HG03280 (cell line): ENCODE data around the gene CHTF8.

Experiments used
- ATAC-seq: cut with Tn5 transposase; IDR thresholded peaks from one replicate; pipeline ENCODE4 v1.9.1; 2021; ENCODE audit warnings: mild to moderate bottlenecking, moderate library complexity; ENCODE audit not compliant: unreplicated experiment

Gene CHTF8

GRCh38 chr16:69114346-69114975 lies 17.9 kb downstream of the CHTF8 start:
- ATAC-seq: no peak

GRCh38 chr16:69113216-69113615 lies 19.2 kb downstream of the CHTF8 start:
- ATAC-seq: no peak

- ATAC-seq: peak; percentile 58
Measured at GRCh38 chr16:69112285-69113129, 19.9 kb downstream of the CHTF8 start.

- no peak for ATAC-seq
Measured at GRCh38 chr16:69111876-69112230, 20.5 kb downstream of the CHTF8 start.

GRCh38 chr16:69111216-69111875 lies 21.0 kb downstream of the CHTF8 start:
- no peak for ATAC-seq

- ATAC-seq: no peak
Measured at GRCh38 chr16:69110406-69110805, 22.0 kb downstream of the CHTF8 start.

GRCh38 chr16:69109486-69110270 lies 22.7 kb downstream of the CHTF8 start:
- no peak for ATAC-seq

- ATAC-seq: no peak
Measured at GRCh38 chr16:69108905-69109252, 23.5 kb downstream of the CHTF8 start.

GRCh38 chr16:69108064-69108904 lies 24.1 kb downstream of the CHTF8 start:
- no peak for ATAC-seq

GRCh38 chr16:69107316-69107962 lies 24.9 kb downstream of the CHTF8 start:
- ATAC-seq: no peak

GRCh38 chr16:69106491-69107315 lies 25.7 kb downstream of the CHTF8 start:
- no peak for ATAC-seq

- peak; percentile 51 for ATAC-seq
Measured at GRCh38 chr16:69105501-69106361, 26.7 kb downstream of the CHTF8 start, which contains the start of gene HAS3. HAS3 (plus strand) TSS chr16:69105653; CDS start chr16:69109396, 3,743 bp downstream.

GRCh38 chr16:69100071-69100691 lies 32.2 kb downstream of the CHTF8 start:
- no peak for ATAC-seq

GRCh38 chr16:69095193-69095592 lies 37.2 kb downstream of the CHTF8 start:
- ATAC-seq: no peak

- ATAC-seq: no peak
Measured at GRCh38 chr16:69094501-69094900, 37.9 kb downstream of the CHTF8 start.

GRCh38 chr16:69093974-69094373 lies 38.4 kb downstream of the CHTF8 start:
- ATAC-seq: no peak

GRCh38 chr16:69089091-69089910 lies 43.1 kb downstream of the CHTF8 start:
- ATAC-seq: no peak
